ENCODE data around the gene BTG1.

BTG1 gene

DNA sequence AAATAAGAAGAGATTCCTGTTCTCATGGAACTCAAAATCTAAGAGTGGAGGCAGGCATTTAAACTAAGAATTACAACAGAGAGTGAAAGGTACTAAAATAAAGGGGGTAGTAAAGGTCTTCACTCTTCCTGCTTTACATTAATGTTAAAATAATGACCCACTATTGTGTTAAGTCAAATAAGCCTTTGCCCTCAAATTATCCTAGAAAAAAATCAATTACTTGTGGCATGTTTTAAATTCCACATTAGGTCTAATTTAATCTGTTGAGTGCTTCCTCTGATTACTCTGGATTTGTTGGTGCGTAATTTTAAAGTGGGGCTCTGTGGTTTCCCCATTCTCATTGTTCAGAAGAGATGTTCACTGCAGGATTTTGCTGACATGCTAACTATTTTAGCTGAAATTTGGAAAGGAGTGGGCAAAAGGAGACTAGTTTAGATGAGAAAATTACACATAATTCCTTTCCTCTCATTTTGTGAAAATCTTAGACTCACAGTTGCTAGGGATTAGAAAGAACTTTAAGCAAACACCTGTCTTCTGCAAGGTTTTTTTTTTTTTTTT is 35.5 kb downstream of the BTG1 start:
- DNase-seq (ENCODE audit: low read depth): no peak
- no peak overlapping the region for H3K9ac ChIP-seq (ENCODE audit: low read length)
- no peak overlapping the region for H3K4me3 ChIP-seq (ENCODE audit: low read length)
- peaks cover 15% of the 10 kb centered on the region for H3K4me1 ChIP-seq (ENCODE audit: control insufficient read depth, insufficient read depth, low read length)
- no peaks in the 10 kb centered on the region for H3K9me3 ChIP-seq (ENCODE audit: control insufficient read depth, low read length)
- no peaks in the 10 kb centered on the region for H3K36me3 ChIP-seq (ENCODE audit: control insufficient read depth, insufficient read depth, low read length, severe bottlenecking)
- H3K27me3 ChIP-seq (replicated peaks; ENCODE audit: control insufficient read depth, insufficient read depth, low read length): no peaks in the 10 kb centered on the region

DNA sequence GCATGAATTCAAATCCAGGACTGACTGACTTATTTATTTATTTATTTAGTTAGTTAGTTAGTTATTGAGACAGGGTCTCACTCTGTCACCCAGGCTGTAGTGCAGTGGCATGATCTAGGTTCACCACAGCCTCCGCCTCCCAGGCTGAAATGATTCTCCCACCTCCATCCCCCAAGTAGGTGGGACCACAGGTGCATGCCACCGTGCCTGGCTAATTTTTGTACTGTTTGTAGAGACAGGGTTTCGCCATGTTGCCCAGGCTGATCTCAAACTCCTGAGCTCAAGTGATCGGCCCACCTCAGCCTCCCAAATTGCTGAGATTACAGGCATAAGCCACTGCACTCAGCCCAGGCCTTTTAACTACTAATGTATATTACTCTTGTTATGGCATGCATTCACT is 36.0 kb downstream of the BTG1 start:
- H3K27me3 ChIP-seq (replicated peaks; ENCODE audit: control insufficient read depth, insufficient read depth, low read length): no peaks in the 10 kb centered on the region
- no peaks in the 10 kb centered on the region for H3K36me3 ChIP-seq (ENCODE audit: control insufficient read depth, insufficient read depth, low read length, severe bottlenecking)
- peaks cover 15% of the 10 kb centered on the region for H3K4me1 ChIP-seq (ENCODE audit: control insufficient read depth, insufficient read depth, low read length)
- DNase-seq (ENCODE audit: low read depth): no peak
- no peak overlapping the region for H3K4me3 ChIP-seq (ENCODE audit: low read length)
- H3K9me3 ChIP-seq (ENCODE audit: control insufficient read depth, low read length): no peaks in the 10 kb centered on the region
- H3K9ac ChIP-seq (ENCODE audit: low read length): no peak overlapping the region

- no peaks in the 10 kb centered on the region for H3K36me3 ChIP-seq (ENCODE audit: control insufficient read depth, insufficient read depth, low read length, severe bottlenecking)
- peak; percentile 75 for DNase-seq (ENCODE audit: low read depth)
- peaks cover 15% of the 10 kb centered on the region for H3K4me1 ChIP-seq (ENCODE audit: control insufficient read depth, insufficient read depth, low read length)
- H3K27me3 ChIP-seq (replicated peaks; ENCODE audit: control insufficient read depth, insufficient read depth, low read length): no peaks in the 10 kb centered on the region
- peak overlapping the region; percentile 46 for H3K9ac ChIP-seq (ENCODE audit: low read length)
- H3K4me3 ChIP-seq (ENCODE audit: low read length): peak overlapping the region; percentile 3
- no peaks in the 10 kb centered on the region for H3K9me3 ChIP-seq (ENCODE audit: control insufficient read depth, low read length)
These were observed 37.0 kb downstream of the BTG1 start for GRCh38 chr12:92108651-92109050.

- DNase-seq (ENCODE audit: low read depth): no peak
- Histone ChIP-seq H3K4me1 (ENCODE audit: control insufficient read depth, insufficient read depth, low read length) (peaks cover 15% of the 10 kb centered on the region), H3K36me3 (ENCODE audit: control insufficient read depth, insufficient read depth, low read length, severe bottlenecking) (no peaks in the 10 kb centered on the region), H3K4me3 (ENCODE audit: low read length) (no peak overlapping the region), H3K9ac (ENCODE audit: low read length) (no peak overlapping the region), H3K27me3 (replicated peaks; ENCODE audit: control insufficient read depth, insufficient read depth, low read length) (no peaks in the 10 kb centered on the region), H3K9me3 (ENCODE audit: control insufficient read depth, low read length) (no peaks in the 10 kb centered on the region)
These were observed 38.0 kb downstream of the BTG1 start for GRCh38 chr12:92107621-92108131.

DNA sequence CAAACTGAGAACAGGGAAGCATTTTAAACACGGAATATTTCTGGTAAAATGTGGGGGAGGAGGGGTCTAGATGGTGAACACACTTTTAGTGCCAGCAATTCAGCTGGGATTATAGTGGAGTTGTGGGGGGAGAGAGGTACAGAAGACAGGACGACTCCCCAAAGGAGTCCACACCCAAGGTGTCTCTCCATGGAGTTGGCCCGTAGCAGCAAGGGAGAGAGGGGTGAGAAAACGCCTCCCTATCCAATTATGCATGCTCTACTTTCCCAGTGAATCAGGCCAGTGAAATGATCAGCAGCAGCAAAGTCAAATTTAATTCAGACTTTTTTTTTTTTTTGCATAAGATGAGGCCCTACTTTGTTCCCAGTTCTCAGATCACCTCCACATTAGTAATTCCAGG is 38.6 kb downstream of the BTG1 start:
- no peak overlapping the region for H3K9ac ChIP-seq (ENCODE audit: low read length)
- DNase-seq (ENCODE audit: low read depth): no peak
- peaks cover 15% of the 10 kb centered on the region for H3K4me1 ChIP-seq (ENCODE audit: control insufficient read depth, insufficient read depth, low read length)
- H3K4me3 ChIP-seq (ENCODE audit: low read length): no peak overlapping the region
- no peaks in the 10 kb centered on the region for H3K9me3 ChIP-seq (ENCODE audit: control insufficient read depth, low read length)
- H3K36me3 ChIP-seq (ENCODE audit: control insufficient read depth, insufficient read depth, low read length, severe bottlenecking): no peaks in the 10 kb centered on the region
- no peaks in the 10 kb centered on the region for H3K27me3 ChIP-seq (replicated peaks; ENCODE audit: control insufficient read depth, insufficient read depth, low read length)

GRCh38 chr12:92105676-92106075 is 40.0 kb downstream of the BTG1 start:
- no peak for DNase-seq (ENCODE audit: low read depth)
- Histone ChIP-seq H3K9ac (ENCODE audit: low read length) (no peak overlapping the region), H3K9me3 (ENCODE audit: control insufficient read depth, low read length) (no peaks in the 10 kb centered on the region), H3K36me3 (ENCODE audit: control insufficient read depth, insufficient read depth, low read length, severe bottlenecking) (no peaks in the 10 kb centered on the region), H3K27me3 (replicated peaks; ENCODE audit: control insufficient read depth, insufficient read depth, low read length) (no peaks in the 10 kb centered on the region), H3K4me3 (ENCODE audit: low read length) (no peak overlapping the region), H3K4me1 (ENCODE audit: control insufficient read depth, insufficient read depth, low read length) (peaks cover 15% of the 10 kb centered on the region)

GRCh38 chr12:92105110-92105509 is 40.5 kb downstream of the BTG1 start:
- DNase-seq (ENCODE audit: low read depth): no peak
- Histone ChIP-seq H3K4me3 (ENCODE audit: low read length) (no peak overlapping the region), H3K4me1 (ENCODE audit: control insufficient read depth, insufficient read depth, low read length) (peaks cover 15% of the 10 kb centered on the region), H3K9me3 (ENCODE audit: control insufficient read depth, low read length) (no peaks in the 10 kb centered on the region), H3K36me3 (ENCODE audit: control insufficient read depth, insufficient read depth, low read length, severe bottlenecking) (no peaks in the 10 kb centered on the region), H3K9ac (ENCODE audit: low read length) (no peak overlapping the region), H3K27me3 (replicated peaks; ENCODE audit: control insufficient read depth, insufficient read depth, low read length) (no peaks in the 10 kb centered on the region)

GRCh38 chr12:92102606-92103005 is 43.0 kb downstream of the BTG1 start:
- no peak for DNase-seq (ENCODE audit: low read depth)
- Histone ChIP-seq H3K27me3 (replicated peaks; ENCODE audit: control insufficient read depth, insufficient read depth, low read length) (no peaks in the 10 kb centered on the region), H3K9ac (ENCODE audit: low read length) (no peak overlapping the region), H3K36me3 (ENCODE audit: control insufficient read depth, insufficient read depth, low read length, severe bottlenecking) (no peaks in the 10 kb centered on the region), H3K9me3 (ENCODE audit: control insufficient read depth, low read length) (no peaks in the 10 kb centered on the region), H3K4me3 (ENCODE audit: low read length) (no peak overlapping the region), H3K4me1 (ENCODE audit: control insufficient read depth, insufficient read depth, low read length) (no peaks in the 10 kb centered on the region)

GRCh38 chr12:92098594-92099380 is 46.9 kb downstream of the BTG1 start:
- DNase-seq (ENCODE audit: low read depth): no peak
- H3K27me3 ChIP-seq (replicated peaks; ENCODE audit: control insufficient read depth, insufficient read depth, low read length): no peaks in the 10 kb centered on the region

GRCh38 chr12:92096346-92097136 is 49.1 kb downstream of the BTG1 start:
- no peak overlapping the region for H3K4me3 ChIP-seq (ENCODE audit: low read length)
- no peaks in the 10 kb centered on the region for H3K27me3 ChIP-seq (replicated peaks; ENCODE audit: control insufficient read depth, insufficient read depth, low read length)
- DNase-seq (ENCODE audit: low read depth): peak; percentile 15
- no peaks in the 10 kb centered on the region for H3K9me3 ChIP-seq (ENCODE audit: control insufficient read depth, low read length)
- H3K9ac ChIP-seq (ENCODE audit: low read length): no peak overlapping the region
- no peaks in the 10 kb centered on the region for H3K36me3 ChIP-seq (ENCODE audit: control insufficient read depth, insufficient read depth, low read length, severe bottlenecking)
- peaks cover 5% of the 10 kb centered on the region for H3K4me1 ChIP-seq (ENCODE audit: control insufficient read depth, insufficient read depth, low read length)

More at GRCh38 chr12:92098594-92099380, 46.9 kb downstream of the BTG1 start:
- H3K36me3 ChIP-seq (ENCODE audit: control insufficient read depth, insufficient read depth, low read length, severe bottlenecking): no peaks in the 10 kb centered on the region
- H3K4me1 ChIP-seq (ENCODE audit: control insufficient read depth, insufficient read depth, low read length): peaks cover 5% of the 10 kb centered on the region
- no peak overlapping the region for H3K9ac ChIP-seq (ENCODE audit: low read length)
- H3K4me3 ChIP-seq (ENCODE audit: low read length): no peak overlapping the region
- H3K9me3 ChIP-seq (ENCODE audit: control insufficient read depth, low read length): no peaks in the 10 kb centered on the region

DNA sequence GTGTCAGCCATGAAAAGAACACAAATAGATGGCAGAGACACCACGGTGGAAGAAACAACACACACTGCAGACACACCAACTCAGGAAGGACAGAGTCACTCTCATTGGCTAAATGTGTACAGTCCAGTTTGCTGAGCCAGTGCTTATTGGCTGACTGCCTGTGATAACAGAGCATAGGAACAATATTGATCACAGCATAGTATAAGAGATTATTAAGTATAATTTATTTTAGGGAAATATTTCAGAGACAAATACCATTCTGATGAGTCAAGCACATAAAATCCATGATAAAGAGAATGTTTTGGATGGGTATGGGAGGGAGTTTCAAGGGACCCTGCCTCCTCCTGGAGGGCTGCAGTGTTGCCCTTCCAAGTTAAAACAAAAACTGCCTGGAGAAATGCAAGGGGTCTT is 50.9 kb downstream of the BTG1 start:
- no peak overlapping the region for H3K4me3 ChIP-seq (ENCODE audit: low read length)
- H3K36me3 ChIP-seq (ENCODE audit: control insufficient read depth, insufficient read depth, low read length, severe bottlenecking): no peaks in the 10 kb centered on the region
- peak; percentile 18 for DNase-seq (ENCODE audit: low read depth)
- H3K4me1 ChIP-seq (ENCODE audit: control insufficient read depth, insufficient read depth, low read length): peaks cover 7% of the 10 kb centered on the region
- no peak overlapping the region for H3K9ac ChIP-seq (ENCODE audit: low read length)
- H3K27me3 ChIP-seq (replicated peaks; ENCODE audit: control insufficient read depth, insufficient read depth, low read length): no peaks in the 10 kb centered on the region
- H3K9me3 ChIP-seq (ENCODE audit: control insufficient read depth, low read length): no peaks in the 10 kb centered on the region

All from adipocyte (in vitro differentiated cells).